ENCODE data around the gene SLC11A2. TPM values are rescaled to one million over a fixed set of nuclear protein-coding genes. Genes with fewer than 3 reads are reported as not detected.

The SLC11A2 gene
- total RNA-seq (ENCODE audit: unreplicated experiment): 41.1 TPM
- long read RNA-seq, full-length matches to known transcripts: 6 of 9 reads
- long read RNA-seq, partial matches to known transcripts: 2 of 9 reads
- long read RNA-seq, other reads (novel, unspliced or antisense): 1 of 9 reads

DNA sequence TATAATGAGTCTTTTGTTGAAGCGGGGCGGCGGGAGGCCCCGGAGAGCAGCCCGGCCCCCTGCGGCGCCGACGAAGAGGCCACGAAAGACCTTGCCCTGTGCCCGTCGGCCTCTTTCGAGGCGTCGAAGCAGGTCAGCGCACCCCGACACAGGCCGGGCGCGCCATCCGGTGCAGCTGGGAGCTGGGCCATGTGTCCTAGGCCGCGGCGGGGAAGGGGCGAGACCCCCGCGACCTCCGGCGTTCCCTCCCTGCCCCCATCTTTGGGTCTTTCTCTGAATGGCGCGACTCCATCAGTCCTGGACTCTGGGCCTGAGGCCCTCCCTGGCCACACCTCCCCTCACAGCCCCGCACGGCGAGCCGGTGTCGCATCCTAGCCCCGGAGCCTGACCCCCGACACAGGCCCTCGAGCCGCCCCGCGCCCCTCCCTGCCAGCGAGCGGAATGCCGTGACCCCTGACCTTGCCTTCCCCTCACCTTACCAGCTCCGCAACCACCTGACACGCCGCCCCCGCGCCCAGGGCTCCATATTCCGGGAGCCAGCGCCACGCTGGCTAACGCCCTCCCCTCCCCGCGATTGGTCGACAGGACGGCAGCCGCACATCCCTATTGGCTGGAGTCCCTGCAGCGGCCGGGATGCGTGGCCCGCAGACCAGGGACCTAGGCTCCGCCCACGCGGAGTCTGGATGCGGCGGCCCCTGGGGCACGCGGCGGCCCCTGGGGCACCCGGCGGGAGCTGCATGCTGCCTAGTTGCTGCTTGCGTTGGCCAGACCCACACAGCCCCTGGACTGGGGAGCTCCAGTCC, at the start of gene SLC11A2:
TSS of gene SLC11A2 (minus strand) at position 549 of the 803 bp plus-strand sequence. CDS start 15,656 bp downstream, outside the sequence.
- Mint-ChIP-seq H3K4me1 (ENCODE audit: low read depth, unreplicated experiment) (peaks cover 17% of the 10 kb centered on the region), H3K27me3 (ENCODE audit: unreplicated experiment) (peaks cover 3% of the 10 kb centered on the region), H3K27ac (ENCODE audit: unreplicated experiment) (peak within 1 kb of the TSS; percentile 97), H3K4me3 (ENCODE audit: unreplicated experiment) (peak within 1 kb of the TSS; percentile 91), H3K36me3 (ENCODE audit: unreplicated experiment) (no peaks in the 10 kb centered on the region), H3K9me3 (ENCODE audit: unreplicated experiment) (no peaks in the 10 kb centered on the region)
- TF ChIP-seq, protein P1, sequence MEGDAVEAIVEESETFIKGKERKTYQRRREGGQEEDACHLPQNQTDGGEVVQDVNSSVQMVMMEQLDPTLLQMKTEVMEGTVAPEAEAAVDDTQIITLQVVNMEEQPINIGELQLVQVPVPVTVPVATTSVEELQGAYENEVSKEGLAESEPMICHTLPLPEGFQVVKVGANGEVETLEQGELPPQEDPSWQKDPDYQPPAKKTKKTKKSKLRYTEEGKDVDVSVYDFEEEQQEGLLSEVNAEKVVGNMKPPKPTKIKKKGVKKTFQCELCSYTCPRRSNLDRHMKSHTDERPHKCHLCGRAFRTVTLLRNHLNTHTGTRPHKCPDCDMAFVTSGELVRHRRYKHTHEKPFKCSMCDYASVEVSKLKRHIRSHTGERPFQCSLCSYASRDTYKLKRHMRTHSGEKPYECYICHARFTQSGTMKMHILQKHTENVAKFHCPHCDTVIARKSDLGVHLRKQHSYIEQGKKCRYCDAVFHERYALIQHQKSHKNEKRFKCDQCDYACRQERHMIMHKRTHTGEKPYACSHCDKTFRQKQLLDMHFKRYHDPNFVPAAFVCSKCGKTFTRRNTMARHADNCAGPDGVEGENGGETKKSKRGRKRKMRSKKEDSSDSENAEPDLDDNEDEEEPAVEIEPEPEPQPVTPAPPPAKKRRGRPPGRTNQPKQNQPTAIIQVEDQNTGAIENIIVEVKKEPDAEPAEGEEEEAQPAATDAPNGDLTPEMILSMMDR (IDR thresholded peaks at IDR 0.05; ENCODE audit: partially characterized antibody, unreplicated experiment): no peak
- DNase-seq: peak; percentile 95

DNA sequence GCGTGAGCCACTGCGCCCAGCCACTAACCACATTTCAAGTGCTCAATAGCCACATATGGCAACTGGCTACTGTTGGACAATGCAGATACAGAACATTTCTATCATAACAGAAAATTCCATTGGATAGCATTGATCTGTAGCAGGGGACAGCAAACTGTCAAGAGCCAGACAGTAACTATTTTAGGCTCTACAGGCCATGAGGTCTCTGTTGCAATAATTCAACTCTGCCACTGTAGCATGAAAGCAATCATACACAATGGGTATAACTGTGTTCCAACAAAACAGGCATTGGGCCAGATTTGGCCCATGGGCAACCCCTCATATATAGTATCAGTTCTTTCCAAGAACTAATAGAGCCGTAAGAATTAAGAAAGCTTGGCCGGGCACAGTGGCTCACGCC, 49.2 kb upstream of the SLC11A2 start:
- Mint-ChIP-seq H3K36me3 (ENCODE audit: unreplicated experiment) (no peaks in the 10 kb centered on the region), H3K4me3 (ENCODE audit: unreplicated experiment) (no peak overlapping the region), H3K27ac (ENCODE audit: unreplicated experiment) (no peak overlapping the region), H3K4me1 (ENCODE audit: low read depth, unreplicated experiment) (peaks cover 14% of the 10 kb centered on the region), H3K27me3 (ENCODE audit: unreplicated experiment) (peaks cover 4% of the 10 kb centered on the region), H3K9me3 (ENCODE audit: unreplicated experiment) (no peaks in the 10 kb centered on the region)
- TF ChIP-seq, protein P1 (IDR thresholded peaks at IDR 0.05; ENCODE audit: partially characterized antibody, unreplicated experiment): no peak
- no peak for DNase-seq

DNA sequence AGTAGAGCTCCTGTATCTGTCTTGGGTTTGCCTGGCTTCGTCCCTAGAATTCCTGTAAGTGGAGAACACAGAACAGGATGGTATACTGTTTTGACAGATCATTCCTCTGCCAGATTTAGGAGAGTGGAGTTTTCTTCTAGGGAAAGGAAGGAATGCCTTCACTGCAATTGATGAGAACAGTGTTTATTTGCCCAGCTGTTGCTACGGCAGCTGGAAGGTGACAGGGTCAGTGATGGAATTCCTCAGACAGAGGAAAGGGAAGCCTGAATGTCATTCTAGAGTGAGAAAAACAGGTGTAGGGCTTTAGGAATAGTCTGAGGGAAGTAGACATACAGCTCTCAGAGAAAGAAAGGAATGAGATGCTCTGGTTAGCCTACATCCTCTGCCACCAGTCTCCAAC, 45.5 kb upstream of the SLC11A2 start:
- no peak overlapping the region for H3K4me3 Mint-ChIP-seq (ENCODE audit: unreplicated experiment)
- no peaks in the 10 kb centered on the region for H3K36me3 Mint-ChIP-seq (ENCODE audit: unreplicated experiment)
- no peak for DNase-seq
- TF ChIP-seq, protein P1 (IDR thresholded peaks at IDR 0.05; ENCODE audit: partially characterized antibody, unreplicated experiment): no peak
- peaks cover 7% of the 10 kb centered on the region for H3K4me1 Mint-ChIP-seq (ENCODE audit: low read depth, unreplicated experiment)
- peaks cover 4% of the 10 kb centered on the region for H3K27me3 Mint-ChIP-seq (ENCODE audit: unreplicated experiment)
- no peaks in the 10 kb centered on the region for H3K9me3 Mint-ChIP-seq (ENCODE audit: unreplicated experiment)
- no peak overlapping the region for H3K27ac Mint-ChIP-seq (ENCODE audit: unreplicated experiment)

DNA sequence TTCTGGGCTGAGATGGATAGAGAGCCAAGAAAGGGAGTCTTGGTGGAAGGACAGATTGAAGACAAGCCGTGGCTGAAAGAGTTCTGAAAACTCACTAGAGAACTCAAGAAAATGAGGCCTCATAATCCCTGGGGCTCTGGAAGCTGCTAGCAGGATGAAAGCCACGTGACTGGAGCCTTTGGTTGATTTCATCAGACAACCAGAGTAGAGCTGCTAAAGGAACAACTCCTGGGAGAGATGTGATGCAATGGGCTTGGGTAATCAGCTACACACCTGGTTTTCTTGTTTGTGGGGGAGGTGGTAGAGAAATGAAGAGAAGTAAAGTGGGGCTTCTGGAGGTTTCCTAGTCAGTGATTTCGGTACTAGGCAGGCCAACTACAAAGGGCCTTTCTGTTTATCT, 43.8 kb upstream of the SLC11A2 start:
- Mint-ChIP-seq H3K27ac (ENCODE audit: unreplicated experiment) (peak overlapping the region; percentile 69), H3K4me3 (ENCODE audit: unreplicated experiment) (no peak overlapping the region), H3K27me3 (ENCODE audit: unreplicated experiment) (peaks cover 2% of the 10 kb centered on the region), H3K36me3 (ENCODE audit: unreplicated experiment) (no peaks in the 10 kb centered on the region), H3K4me1 (ENCODE audit: low read depth, unreplicated experiment) (no peaks in the 10 kb centered on the region), H3K9me3 (ENCODE audit: unreplicated experiment) (no peaks in the 10 kb centered on the region)
- TF ChIP-seq, protein P1 (IDR thresholded peaks at IDR 0.05; ENCODE audit: partially characterized antibody, unreplicated experiment): no peak
- no peak for DNase-seq

DNA sequence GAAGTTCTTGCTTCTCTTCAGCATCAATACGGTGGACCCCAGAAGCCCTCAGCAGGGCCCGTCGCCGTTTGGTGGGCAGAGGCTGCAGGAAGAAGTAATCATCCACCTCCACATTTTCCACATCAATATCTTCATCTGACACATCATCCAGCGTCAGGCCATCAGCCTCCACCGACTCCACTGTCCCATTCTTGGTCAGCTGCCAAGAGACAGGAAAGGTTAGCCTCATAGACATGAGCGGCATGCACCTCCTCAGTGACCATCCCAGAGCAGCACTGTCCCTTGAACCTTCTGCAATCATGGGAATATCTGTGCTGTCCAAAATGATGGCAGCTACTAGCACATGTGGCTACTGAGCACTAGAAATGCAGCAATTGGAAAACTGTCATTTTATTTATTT, 41.6 kb upstream of the SLC11A2 start:
- no peak for DNase-seq
- H3K27me3 Mint-ChIP-seq (ENCODE audit: unreplicated experiment): peaks cover 2% of the 10 kb centered on the region
- TF ChIP-seq, protein P1 (IDR thresholded peaks at IDR 0.05; ENCODE audit: partially characterized antibody, unreplicated experiment): no peak
- no peak overlapping the region for H3K4me3 Mint-ChIP-seq (ENCODE audit: unreplicated experiment)
- no peak overlapping the region for H3K27ac Mint-ChIP-seq (ENCODE audit: unreplicated experiment)
- no peaks in the 10 kb centered on the region for H3K9me3 Mint-ChIP-seq (ENCODE audit: unreplicated experiment)
- no peaks in the 10 kb centered on the region for H3K36me3 Mint-ChIP-seq (ENCODE audit: unreplicated experiment)
- no peaks in the 10 kb centered on the region for H3K4me1 Mint-ChIP-seq (ENCODE audit: low read depth, unreplicated experiment)

Data from glutamatergic neuron (in vitro differentiated cells).